ENCODE results near the gene USP12.

Gene USP12

DNA sequence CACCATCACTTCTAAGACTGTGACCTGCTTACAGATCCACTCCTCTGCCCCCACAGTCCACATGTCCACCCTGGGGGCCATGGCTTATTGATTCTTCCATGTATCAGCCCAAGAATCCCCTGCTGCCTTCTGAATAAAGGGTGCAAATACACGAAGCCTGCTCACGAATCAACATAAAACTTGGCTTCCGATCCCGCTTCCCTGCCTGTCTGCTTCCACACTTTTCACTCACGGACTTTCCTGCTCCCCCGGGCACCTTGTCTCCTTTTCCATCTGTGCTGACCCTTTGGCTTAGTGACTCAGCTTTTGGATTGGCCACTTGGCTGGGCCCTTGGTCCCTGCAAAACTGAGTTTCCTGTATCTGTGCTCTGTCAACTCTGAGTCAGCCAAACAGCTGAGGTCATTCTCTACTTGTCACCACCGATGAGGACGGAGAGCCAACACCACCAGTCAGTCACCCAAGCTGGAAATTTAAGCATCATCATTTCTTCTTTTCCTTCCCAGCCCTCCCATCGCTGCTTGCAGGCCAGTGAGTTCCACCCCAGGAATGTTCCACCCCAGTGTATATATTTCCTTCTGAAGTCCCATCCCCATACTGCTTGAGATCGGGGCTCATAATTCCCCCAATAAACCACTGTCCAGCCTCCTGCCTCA lies 11.4 kb upstream of the USP12 start:
- no peak for DNase-seq

DNA sequence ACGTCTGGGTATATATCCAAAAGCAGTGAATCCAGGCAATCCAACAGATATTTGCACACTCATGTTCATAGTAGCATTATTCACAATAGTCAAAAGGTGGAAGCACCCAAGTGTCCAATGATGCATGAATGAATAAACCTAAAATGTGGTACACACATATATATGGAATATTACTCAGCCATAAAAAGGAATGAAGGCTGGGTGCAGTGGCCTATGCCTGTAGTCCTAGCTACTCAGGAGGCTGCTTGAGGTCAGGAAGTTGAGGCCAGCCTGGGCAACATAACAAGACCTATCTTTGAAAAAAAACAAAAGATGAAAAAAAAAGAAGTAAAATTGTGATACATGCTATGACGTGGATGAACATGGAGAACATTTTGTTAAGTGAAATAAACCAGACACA lies 10.4 kb upstream of the USP12 start:
- no peak for DNase-seq

DNA sequence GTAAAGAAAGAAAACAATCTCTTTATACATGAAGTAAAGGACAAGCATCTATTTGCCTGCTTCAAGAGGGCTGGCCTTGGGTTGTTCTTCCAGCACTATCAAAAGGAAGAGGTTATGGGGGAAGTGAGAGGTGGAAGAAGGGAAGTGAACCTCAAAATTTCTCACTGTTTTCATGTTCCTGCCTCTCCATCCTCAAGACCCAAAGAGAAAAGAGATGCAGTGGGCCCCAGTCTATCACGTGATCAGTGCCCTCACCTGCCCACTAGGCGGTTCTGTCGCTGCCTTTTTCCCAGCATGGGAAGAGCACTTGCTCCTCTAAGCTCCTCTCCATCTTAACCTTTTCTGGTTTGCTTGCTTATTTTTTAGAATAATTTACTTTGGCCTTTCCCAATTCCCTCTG lies 6.2 kb upstream of the USP12 start:
- DNase-seq: no peak

DNA sequence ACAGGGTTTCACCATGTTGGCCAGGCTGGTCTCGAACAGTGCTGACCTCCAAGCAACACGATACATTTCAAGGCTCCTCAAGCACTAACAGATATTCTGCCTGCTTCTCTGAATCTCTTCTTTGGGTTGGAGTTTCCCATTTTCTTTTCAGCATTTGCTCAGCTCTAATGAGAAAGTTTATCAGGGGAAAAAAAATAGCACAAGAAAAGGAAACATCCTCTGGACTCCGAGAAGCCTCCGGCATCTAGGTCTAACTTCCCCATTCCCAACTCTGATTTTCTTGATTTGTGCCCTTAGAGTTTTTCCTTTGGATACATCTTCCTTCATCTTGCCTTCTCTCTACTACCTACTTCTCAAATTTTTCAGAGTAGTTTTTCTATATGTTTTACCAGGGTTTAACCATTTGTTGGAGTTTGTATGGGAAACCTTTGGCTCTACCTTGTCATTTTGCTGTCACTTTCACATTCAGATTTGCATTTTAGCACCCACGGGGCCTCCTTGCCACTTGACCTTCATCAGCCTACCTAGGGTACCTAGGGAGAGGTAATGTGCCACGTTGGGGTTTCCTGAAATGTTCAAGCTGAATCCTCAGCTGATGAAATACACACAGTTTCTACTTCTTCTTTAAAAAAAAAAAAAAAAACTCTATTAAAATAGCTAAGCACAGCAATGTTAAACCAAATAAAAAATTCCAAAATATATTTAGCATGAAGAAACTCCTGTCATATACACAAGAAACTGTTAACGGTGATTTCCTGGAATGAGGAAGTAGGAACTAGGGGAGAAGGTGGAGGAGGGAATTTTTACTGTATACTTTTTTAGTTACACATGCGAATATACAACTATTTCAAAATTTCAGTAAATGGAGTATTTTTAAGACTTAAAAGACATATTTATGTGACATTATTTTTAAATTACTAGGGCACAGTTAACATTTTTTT lies 5.1 kb upstream of the USP12 start:
- DNase-seq: no peak

DNA sequence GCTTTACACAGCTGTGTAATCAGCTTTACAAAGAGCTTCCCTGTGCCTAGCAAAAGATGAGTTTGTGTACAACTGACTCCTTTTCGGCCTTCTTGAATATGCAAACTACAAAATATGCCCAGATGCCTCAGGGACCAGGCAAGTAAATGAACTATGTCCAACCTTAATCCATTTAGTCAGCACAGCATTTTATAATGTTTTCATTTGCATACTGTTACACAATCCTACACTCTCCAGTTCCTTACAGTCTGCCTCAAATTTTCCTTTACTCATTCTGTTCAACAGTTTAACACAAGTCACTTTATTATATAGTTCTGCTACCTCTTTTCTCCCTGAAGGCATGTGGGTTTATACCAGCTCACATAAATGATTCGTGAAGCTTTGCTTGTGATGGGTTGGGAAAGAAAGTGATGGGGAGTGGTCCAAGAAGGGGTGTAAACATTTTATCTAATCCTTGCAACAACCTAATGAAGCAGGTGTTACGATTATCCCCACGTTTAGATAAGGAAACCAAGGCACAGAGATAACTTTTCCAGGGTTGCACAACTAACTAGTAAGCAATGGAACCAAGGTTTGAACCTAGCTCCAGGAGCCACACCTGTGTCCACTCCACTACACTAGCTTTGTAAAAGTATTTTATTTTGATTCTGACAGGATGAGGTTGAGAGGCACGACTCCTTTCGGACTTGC lies 3.3 kb upstream of the USP12 start:
- DNase-seq: no peak

DNA sequence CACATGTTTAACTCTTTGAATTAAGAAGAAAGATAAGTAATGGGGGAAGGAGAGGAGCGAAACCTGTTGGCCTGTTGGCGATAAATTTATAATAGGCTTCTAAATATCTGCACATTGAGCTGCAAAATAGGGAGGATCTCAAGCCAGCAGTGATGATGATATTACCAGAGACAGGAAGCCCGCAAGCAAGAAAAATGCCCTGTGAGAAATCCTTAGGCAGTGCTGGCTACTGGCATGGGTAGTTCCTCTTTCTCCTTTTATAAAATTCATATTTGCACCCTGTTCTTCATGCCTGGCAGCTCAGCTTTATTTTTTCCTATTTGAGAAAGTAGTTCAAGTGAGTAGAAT lies 858 bp upstream of the USP12 start:
- DNase-seq: no peak

DNA sequence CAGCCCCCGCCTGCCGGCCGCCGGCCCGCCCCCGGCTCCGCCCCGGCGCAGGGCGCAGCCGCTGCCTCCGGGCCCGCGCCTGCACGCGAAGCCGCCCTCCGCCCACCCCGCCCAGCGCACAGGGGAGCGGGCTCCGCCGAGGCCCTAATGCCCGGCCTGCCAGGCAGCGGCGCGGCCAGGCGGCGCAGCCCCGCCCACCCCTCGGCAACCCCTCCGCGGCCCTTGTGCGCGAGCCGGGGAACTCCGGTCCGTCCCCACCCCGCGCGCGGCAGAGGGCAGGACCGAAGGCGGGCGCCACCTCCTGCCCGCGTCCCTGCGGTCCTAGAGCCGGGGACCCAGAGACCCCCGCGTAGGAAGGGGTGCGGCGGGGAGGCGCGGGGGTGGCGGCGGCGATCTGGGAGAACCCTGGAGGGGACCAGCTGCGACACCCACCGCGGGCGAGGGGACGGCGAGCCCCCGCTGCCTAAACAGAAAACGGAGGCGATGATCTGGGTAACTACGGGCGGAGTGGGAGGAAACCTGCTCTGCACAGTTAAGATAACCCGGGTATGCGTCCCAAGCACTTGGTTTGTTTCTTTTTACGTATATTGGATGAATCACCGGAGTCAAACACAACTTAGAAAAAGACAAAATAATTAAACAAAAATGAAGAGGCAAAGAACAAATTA lies 350 bp upstream of the USP12 start:
- peak; percentile 62 for DNase-seq

DNA sequence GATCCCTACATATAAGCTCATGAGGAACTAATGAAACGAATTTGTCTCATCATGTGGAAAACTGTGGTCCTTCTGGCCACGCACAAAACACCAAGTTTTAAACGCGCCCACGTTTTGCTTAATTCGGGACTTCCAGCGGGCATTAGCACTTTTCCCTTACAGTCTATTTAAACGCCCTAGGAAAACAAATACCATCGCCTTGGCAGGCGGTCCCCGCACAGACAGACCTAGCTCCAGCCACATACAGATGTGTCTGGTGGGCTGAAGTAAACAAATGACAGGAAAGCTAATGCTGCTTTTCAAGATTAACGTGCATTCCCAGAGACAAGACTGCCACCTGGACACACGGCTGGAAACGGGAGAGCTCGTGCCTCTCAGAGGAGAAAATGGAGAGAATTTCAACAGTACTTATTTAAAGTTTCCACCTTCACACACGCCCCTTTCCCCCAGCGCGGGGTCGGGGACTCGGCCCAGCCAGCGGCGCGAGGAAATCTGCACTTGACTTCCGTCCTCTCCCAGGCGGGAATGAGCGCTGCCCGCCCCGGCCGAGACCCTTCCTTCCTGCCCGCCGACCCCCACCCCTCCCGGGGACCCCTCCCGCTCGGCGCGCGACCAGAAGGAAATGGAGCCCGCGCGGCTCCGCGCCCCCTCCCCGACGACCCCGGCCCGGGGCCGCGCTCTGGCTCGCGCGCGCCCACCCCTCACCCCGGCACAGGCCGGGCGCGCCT lies 931 bp downstream of the USP12 start:
- no peak for DNase-seq

DNA sequence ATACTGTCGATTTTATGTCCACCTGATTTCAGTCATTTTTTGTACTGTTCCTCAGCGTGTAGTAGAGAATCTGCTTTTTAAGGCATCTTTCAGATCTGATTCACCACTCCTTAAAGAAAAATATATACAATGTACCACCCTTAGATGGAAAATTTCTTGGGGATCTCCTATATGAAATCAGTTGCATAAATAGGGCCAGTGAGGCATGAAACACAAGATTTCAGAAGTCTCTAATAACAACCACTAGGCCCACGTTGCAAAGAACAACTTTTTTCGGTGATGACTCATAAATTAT lies 1.4 kb downstream of the USP12 start:
- no peak for DNase-seq

DNA sequence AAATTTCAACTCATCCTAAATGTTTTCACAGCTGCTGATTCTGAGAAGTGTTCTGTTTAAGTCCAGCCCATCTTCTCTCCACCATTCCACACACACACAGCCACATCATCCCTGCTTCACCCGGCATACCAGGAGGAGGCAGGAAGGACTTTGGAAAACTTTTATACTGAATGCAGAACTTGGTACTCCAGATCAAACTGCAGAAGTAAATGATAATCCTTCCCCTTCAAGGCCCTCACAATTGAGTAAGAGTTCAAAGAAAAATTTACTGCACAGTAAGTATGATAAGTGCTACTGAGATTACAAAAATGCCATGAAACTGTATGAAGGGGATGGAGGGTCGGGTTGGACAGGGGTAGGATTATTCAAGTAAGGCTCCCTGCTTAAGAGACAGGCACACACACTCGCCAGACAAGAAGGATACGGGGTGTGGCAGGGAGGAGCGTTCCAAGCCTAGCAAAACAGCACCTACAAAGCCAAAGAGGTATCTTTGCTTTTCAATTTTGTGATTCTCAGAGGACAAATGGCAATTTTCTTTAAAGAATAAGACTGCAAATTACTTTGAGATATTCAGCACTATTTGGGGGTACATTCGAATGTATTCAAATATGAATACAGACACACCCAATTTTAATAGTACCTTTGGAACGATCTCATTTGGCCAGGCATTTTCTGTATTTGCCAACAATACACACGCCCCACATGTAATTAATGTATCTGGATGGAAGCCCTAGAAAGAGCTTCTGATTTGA lies 2.5 kb downstream of the USP12 start:
- DNase-seq: no peak

DNA sequence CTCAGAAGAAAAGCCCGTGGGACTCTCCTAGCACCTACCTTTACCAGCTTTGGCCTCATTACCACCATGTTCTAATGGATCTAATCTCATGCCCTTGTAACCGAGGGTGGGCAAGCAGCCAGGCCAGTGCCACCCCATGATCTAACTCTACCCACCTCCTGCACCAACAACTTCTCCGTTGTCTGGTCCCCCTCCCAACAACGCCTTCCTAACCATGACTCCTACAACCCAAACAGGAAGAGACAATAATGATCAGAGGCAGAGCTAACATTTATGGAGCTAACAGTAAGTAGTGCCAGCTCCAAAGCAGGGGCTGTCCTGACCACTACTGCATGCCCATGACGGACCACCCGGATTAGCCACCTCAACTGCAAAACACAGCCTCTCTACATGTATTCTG lies 3.5 kb downstream of the USP12 start:
- no peak for DNase-seq

DNA sequence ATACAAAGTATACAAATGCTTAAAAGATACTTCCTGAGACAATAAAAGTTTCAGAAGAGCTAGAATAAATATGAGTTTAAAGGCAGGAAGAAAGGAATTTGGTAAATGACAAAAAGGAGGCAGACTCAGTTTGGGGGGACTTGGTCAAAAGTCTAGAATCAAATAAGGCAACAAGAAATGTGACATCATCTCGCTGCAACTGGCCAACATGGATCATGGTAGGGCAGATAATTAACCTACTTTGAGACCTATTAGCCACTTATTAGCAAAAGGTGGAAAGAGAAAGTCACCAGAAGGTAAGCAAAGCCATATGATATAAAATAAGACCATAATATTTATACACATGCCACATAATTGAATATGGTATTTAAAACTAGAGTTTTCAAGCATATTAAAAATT lies 5.3 kb downstream of the USP12 start:
- DNase-seq: no peak

DNA sequence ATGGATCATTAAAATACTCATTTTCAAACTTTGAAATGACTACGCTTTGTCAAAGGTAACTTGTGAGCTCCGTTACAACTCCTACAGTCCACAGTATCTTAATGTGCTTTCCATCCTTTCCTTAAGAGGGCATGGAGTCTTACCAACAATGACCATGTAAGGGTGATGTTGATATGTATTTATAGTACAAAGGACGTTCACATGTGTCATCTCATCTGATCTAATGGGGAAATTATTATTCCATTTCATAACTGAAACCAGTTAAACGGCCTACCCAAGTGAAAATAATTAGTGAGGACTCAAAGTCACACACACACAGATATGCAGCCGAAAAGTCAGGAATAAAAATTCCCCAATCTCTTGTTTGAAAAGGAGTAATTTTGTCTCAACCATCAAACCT lies 9.6 kb downstream of the USP12 start:
- DNase-seq: no peak

DNA sequence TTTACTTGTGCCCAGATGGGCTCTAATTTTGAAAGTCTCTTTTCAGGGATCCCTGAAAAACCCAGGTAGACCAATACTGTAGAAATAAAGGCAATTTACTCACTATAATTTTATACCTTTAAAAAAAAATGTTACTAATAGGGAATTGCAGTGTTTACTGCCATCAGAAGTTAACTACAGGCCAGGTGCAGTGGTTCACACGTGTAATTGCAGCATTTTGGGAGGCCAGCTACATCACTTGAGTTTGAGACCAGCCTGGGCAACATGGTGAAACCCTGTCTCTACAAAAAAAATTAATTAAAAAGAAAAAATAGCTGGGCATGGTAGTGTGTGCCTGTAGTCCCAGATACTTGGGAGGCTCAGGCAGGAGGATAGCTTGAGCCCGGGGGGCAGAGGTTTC lies 10.2 kb downstream of the USP12 start:
- DNase-seq: no peak

DNA sequence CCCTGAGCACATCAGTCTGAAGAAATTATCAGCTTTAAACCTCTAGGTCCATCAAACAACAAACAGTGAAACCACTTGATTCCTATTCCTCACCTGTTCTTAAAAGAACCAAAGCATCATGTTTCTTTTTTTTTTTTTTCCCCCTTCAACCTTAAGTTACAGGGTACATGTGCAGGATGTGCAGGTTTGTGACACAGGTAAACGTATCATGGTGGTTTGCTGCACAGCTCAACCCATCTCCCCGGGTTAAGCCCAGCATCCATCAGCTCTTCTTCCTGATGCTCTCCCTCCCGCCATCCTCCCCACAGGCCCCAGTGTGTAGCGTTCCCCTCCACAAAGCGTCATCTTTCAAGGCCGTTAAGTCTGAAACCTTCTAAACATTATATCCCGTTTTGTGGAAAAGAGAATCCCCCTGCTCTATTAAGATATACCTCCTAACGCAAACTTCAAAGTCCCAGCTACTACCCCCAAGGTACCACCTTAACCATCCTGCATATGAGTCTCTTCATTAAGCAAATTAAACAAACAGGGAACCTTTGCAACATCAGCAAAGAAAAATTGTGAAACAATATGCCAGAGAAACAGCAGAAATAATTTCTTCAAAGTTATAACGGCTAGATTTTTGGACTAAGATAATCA lies 10.8 kb downstream of the USP12 start:
- no peak for DNase-seq

DNA sequence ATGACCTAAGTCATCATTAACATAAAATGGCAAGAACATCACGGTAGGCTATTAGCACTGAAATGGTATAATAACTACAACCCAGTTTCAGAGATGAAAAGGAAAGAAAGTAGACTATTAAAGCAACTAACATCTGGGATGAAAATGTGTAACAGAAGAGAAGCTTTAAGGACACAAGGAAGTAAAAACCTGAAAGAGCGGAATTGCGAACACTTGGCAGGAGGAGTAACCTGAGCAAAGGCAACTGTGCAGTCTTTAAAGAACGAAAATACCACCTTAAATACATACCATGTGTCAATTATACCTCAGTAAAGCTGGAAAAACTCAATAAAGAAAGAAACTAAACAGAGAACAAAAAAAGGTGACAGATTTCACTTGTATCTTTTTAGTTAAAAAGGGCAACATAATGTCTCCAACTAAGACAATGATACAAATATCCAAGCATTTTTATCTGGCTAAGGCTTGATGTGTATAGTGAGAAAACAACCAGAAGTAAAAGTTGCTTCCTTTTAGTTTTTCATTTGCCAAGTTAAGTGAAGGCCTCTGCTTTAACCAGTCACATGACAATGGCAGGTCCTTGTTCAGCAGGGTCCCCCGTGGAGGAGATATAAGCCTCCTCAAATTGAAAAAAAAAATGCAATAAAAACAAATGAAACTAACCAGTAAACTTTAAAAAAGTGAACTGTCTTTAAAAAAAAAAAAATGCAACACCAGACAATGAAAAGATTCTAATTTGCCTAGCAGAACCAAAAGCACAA lies 11.6 kb downstream of the USP12 start:
- DNase-seq: no peak

DNA sequence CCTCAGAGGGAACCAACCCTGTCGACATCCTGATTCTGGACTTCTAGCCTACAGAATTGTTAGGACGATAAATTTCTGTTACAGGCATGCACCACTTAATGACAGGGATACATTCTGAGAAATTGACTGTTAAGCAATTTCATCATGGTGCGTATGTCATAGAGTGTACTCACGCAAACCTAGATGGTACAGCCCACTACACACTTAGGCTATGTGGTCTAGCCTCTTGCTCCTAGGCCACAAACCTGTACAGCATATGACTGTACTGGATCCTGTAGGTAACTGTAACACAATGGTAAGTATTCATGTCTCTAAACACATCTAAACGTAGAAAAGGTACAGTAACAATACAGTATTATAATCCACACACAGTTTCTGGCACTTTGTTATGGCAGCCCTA lies 13.3 kb downstream of the USP12 start:
- no peak for DNase-seq

DNA sequence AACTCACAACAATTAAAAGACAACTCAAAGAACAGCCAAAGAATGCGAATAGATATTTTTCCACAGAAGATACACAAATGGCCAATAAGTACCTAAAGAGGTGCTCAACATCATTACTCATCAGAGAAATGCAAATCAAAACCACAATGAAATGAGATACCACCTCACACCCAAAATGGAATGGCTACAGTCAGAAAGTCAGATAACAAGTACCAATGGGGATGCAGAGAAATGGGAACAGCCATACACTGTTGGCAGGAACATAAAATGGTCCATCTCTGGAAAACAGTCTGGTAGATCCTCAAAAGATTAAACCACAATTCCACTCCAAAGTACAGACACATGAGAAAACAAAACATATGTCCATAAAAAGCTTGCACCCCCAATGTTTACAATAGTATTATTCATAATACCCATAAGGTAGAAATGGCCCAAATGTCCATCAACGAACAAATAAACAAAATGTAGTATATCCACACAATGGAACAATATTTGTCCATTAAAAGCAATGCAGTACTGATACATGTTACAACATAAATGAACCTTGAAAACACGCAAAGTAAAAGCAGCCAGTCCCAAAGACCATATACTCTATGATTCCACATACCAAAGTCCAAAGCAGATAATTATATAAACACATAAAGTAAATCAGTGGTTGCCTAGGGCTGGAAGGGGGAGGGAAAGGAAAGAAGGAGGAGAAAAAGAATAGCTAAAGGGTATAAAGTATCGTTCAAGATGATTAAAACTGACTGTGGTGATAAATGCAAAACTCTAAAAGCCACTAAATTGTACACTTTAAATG lies 19.6 kb downstream of the USP12 start:
- DNase-seq: no peak

DNA sequence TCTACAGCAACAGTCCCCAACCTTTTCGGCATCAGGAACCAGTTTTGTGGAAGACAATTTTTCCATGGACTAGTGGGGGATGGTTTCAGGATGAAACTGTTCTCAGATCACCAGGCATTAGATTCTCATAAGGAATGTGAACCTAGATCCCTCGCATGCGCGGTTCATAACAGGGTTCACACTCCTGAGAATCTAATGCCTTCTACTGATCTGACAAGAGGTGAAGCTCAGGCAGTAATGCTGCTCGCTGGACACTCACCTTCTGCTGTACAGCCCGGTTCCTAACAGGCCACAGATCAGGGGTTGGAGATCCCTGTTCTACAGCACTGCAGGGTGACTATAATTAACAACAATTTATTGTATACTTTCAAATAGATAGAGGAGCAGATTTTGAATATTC lies 21.9 kb downstream of the USP12 start:
- DNase-seq: no peak

DNA sequence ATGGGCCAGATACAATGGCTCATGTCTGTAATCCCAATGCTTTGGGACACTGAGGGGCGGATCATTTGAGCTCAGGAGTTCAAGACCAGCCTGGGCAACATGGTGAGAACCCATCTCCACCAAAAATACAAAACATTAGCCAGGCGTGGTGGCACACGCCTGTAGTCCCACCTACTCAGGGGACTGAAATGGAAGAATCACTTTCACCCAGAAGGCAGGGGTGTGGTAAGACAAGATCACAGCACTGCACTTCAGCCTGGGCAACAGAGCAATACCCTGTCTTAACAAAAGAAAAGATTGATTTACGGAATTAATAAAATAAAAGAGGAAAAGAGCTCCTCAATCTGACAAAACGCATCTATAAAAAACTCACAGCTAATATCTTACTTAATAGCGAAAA lies 22.7 kb downstream of the USP12 start:
- no peak for DNase-seq

Measured in NCI-H510A treated with DMSO at 0.1 percent for 48 hours (cell line).